ENCODE data around the gene PSMB2.

PSMB2 gene

DNA sequence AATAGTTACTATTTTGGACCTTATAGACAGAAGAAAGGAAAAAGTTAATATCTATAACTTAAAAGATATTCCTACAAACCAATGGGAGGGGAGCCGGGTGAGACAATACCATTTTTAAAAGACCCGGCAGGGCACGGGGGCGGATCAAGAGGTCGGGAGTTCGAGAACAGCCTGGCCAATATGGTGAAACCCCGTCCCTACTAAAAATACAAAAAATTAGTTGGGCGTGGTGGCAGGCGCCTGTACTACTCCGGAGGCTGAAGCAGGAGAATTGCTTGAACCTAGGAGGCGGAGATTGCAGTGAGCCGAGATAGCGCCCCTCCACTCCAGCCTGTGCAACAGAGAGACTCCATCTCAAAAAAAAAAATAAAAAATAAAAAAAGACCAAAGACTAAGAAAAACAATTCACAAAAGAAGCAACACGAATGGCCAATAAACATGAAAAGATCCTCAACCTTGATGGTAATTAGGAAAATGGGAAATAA is 1.2 kb upstream of the PSMB2 start:
- DNase-seq (ENCODE audit: low spot score), result no peak

DNA sequence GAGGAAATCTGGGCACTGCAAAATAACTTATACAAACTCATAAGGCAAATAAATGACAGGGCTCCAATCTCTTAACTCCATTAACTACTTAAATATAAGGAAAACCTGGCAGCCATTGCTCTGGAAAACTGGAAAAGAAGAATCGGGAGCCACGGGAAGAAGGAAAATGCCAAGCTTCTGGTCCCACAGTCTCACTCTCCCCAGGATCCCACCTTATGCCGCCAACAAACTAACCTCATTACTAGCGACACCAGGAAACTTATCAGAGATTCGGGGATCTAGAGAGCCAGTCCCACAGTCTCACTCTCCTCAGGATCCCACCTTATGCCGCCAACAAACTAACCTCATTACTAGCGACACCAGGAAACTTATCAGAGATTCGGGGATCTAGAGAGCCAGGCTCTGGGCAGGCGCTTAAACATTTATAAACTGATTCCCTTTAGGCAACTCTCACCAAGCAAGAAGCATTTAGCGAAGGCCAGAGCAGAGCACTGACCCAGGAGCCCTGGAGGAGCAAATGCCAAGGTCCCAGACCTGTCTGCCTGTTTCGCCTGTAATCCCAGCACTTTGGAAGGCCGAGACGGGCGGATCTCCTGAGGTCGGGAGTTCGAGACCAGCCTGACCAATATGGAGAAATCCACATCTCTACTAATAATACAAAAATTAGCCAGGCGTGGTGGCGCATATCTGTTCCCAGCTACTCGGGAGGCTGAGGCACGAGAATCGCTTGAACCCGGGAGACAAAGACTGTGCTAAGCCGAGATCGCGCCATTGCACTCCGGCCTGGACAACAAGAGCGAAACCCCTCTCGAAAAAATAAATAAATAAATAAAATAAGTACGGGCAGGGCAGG is 720 bp downstream of the PSMB2 start:
- DNase-seq (ENCODE audit: low spot score), result no peak

DNA sequence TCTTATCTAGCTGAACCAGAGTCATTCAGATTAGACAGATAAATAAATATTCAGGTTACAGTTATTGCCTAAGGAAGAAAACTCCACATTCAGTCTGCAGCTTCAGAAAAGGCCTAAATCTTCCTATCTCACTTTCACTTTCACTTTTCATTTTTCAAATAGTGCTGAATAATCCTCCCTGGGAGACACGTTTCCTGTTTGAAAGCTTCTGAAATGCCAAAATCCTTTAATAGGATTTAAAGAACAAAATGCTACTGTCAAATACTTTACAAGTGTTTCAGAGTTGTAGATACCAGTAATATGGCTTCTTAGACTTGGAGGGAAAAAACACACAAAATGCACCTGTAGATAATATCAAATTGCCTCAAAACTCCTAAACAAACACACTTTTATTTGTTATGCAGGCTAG is 3.9 kb downstream of the PSMB2 start:
- DNase-seq (ENCODE audit: low spot score), result peak; percentile 54

DNA sequence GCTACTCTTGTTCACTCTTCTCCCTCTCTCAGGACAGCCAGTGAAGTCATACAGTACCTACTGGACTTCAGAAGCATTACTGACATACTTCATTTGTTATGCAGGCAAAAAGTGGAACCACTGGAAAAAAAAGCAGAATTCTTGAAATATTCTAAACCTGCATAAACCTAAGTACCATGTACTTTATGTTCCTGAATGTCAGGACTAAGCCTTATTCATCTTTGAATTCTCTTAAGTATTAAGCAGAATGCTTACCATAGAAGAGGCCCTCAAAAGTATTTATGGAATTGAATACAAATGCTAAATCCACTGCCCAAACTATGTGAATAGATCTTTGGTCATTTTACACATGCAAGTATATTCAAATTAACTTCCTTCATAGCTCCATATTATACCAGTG is 7.8 kb downstream of the PSMB2 start:
- no peak for DNase-seq (ENCODE audit: low spot score)

DNA sequence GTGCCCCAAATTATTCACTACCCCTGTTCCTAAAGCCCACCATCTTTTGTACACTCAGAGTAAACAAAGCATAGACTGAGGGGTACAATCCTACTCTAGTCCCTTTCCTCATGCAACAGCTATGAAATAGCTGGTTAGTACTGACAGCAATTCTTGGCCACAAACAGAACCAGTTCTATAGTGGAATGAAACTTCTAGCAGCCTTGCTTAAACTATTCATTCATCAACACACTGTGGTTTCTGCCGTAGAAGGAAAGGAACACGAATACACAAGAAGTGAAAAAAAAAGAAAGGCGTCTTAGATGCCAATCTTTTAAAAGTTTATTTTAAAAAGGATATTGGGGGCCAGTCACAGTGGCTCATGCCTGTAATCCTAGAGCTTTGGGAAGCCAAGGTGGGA is 9.9 kb downstream of the PSMB2 start:
- DNase-seq (ENCODE audit: low spot score), result no peak

DNA sequence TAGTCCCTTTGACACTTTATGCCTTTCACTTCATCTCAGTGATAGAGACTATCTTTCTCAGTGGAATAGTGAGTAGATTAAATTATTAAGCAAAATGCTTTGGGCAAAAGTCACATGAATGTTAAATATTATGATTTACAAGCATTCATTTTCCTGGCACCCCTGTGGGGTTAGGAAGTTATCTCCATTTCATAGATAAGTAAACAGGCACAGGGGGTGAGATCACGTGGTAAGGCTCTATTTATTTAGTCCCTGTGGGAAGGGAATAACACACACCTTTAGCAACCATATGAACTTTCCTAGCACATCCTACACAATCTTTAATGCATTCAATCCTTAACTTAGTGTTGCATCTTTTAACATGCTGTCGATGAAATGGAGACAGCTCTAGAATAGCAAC is 12.3 kb downstream of the PSMB2 start:
- no peak for DNase-seq (ENCODE audit: low spot score)

DNA sequence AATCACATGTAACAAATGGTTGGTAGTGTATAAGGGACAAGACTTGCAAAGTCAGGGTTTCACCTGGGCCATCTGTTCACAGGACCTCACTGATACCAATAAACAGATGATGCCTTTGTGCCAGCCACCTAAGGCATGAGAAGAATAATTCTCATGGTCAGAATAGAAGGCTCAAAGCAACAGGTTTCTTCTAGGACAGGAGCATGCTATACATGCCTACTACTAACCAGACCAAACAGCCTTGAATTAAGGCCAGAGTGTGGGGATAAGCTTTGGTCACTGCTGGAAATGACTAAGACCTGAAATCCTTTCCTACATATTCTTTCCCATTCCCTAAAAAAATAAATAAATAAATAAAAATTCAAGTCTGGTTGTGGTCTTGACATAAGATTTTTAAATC is 17.5 kb downstream of the PSMB2 start:
- DNase-seq (ENCODE audit: low spot score), result no peak

DNA sequence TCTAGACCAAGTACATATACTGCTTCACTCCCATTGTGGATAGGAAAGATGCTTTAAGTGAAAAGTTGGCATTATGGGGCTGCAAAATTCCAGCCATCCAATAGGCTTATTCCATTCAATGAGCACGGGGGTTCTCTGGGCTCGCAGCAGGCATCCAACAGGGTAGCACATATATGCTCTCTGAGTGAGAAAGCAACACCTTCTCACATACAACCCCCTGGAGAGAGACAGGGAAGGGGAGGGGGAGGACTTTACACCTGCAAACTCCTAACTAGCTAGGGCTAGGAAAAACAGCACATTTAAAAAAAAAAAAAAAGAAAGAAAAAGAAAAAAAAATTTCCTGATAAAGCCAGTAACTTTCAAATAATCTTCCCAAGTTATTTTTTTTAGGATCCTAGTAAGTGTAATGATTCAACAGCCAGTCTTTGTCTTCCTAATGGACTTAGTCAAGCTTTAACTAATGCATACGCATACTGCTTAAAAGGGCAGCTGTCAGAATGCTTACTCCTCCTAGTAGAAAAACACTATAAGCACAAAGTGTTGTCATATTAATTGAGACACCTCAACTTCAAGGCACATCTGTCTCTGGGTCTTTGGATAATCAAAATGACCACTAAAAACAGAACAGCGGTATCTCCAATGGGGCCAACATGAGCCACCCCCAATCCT is 18.7 kb downstream of the PSMB2 start:
- DNase-seq (ENCODE audit: low spot score), result no peak

DNA sequence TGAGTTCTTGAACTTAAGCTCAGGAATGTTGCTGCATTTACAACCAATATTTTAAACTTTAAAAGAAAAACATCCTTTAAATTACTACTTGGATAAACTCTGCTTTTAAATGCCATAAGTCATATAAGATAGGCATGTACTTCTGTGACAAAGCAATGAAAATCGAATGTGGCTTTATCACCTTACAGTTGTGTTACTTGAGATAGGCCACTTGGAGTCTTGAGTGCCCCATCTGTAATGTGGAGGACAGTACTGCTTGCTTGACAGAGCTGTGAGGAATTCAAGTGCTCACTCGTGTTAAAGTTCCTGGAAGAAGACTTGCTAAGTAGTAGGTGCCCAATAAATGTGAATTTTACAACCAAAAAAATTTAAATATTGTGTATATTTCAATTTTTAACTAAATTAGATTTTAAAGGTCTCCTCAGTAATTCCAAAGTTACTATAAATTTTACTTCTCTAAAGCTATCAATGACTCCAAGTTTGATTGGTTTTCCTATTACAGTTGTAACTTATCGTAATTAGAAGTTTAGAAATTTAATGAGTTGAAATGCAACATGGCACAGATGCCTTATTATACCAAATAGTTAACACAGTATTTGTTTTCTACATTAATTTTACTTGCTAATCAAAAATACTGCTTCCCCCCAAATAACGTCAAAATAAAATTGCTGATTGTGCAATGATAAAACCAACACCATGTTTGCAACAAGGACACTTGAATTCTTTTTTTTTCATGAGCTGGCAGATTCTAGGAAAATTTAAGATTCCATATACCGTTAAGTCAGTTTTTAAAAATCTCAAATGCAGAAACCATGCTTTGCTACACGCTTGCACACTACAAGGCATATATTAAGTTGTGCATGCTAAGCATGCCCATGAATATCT is 21.8 kb downstream of the PSMB2 start:
- DNase-seq (ENCODE audit: low spot score), result no peak

DNA sequence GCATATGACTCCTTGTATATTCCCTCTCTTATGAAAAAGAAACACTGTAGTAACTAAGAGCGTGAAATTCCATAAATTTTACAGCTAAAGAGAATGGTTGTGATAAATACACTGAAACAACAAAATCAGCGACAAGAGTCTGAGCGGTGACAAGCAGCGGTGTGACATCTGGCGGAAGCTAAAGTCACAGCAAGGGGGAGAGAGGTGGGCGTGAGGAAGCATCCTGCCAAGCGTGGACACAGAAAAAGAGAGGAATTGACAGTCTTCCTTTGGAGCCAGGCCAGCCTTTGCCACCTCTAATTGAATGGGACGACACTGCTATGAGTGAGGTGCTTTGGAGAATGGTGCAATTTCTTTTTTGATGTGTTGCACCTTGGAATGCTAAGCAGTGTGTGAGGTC is 25.9 kb downstream of the PSMB2 start:
- no peak for DNase-seq (ENCODE audit: low spot score)

DNA sequence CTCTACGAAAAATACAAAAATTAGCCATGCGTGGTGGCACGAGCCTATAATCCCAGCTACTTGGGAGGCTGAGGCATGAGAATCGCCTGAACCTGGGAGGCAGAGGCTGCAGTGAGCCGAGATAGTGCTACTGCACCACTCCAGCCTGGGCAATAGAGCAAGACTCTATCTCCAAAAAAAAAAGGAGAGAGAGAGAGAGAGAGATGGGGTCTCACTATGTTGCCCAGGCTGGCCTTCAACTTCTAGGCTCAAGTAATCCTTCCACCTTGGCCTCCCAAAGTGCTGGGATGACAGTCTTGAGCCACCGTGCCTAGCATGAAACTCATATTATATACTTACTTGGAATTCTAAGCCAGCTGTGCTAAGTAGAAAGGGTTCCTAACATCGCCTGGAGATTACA is 29.7 kb downstream of the PSMB2 start:
- DNase-seq (ENCODE audit: low spot score), result no peak

DNA sequence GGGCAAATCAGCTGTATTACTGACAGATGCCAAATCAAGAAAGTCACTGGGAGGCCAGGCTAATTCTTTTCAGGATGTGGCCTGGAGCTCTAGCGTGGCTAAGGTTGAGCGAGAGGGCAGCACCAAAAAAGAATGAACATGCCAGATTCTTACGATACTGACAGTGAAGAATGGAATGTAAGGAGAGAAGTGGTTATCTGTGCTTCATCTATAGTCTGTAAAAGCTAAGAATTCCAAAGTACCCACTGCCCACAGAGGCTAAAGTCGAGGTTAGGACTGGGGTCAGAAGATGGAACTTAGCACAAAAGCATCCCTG is 35.5 kb downstream of the PSMB2 start:
- DNase-seq (ENCODE audit: low spot score), result peak; percentile 69

DNA sequence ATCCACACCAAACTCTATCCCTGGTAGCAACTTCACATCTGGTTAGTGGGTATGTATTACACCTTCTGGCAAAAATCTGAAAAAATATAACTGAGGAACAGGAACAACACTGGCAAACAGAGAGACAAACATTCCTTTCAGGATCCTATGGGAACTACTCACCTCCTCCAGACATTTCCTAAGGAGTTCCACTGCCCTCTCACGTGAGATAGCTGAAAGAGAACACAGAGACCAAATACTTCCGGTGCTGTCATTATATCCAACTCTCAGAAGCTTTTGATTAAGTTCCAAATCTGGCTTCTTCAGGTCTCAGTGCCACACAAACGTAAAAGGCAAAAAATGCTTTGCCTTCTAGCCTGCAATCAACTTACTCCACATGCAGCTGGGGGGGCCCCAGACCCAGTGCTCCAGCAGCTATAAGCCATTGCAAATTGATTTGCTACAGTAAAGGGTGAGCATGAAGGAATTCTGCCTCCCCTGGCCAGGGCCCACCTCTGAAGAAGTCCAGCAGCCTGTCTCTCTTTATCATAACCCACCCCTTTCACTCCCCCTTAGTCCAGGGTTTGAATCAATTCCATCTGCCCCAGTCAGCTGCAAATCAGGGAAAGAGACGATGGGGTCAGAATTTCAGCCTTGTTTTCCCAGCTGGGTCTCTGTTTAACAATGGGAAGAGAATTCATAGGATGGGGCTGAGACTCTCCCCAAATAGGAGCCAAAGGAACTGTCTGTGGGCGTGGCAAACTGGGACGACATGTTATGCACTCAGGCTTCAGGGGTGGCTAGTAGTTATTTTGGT is 36.1 kb downstream of the PSMB2 start:
- DNase-seq (ENCODE audit: low spot score), result no peak

DNA sequence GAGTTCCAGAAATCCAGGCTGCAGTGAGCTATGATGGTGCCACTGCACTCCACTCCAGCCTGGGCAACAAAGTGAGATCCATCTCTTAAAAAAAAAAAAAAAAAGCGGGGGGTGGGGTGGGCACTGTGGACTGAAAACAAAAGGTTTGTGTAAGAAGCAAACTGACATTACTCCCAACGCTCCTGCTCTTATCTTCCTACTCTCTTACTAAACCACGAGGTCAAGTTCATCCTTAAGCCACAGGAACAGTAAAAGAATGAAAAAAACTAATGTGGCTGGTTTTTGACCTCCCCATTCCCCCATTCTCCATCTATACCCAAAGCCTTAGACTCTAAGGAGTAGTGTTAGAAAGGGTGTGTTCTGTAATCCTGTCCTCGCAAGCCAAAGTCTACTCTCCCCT is 37.4 kb downstream of the PSMB2 start:
- DNase-seq (ENCODE audit: low spot score), result no peak

DNA sequence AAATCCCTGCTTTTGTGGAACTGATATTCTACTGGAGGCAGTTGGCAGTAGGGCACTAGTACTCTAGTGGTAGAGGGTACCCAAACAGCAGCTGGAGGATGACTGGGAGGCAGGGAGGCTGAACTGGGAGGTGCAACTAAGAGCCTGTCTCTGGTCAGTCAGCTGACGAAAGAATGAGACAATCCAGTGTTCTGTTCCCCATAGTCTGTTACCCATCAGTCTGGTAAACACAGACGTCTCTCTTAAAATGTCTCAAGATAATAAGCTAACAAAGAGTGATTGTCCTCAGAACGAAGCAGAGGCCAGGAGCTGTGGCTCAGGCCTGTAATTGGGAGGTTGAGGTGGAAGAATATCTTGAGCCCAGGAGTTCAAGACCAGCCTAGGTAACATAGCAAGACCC is 37.9 kb downstream of the PSMB2 start:
- no peak for DNase-seq (ENCODE audit: low spot score)

DNA sequence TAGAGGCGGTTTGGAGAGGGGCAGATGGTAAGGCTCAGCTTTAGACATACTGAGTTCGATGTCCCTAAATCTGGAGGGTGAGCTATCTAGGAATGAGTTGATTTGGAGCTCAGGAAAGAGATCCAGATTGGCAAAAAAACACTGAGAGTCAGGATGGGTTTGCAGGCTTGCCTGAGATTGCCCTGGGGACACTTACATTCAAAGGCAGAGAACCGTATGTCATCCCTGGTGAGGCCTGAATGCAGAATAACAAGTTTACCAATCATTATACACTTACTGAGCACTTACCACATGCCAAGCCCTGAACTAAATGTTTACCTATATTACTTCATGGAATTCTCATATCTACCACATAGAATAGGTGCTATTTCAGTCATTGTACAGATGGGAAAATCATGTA is 40.7 kb downstream of the PSMB2 start:
- no peak for DNase-seq (ENCODE audit: low spot score)

DNA sequence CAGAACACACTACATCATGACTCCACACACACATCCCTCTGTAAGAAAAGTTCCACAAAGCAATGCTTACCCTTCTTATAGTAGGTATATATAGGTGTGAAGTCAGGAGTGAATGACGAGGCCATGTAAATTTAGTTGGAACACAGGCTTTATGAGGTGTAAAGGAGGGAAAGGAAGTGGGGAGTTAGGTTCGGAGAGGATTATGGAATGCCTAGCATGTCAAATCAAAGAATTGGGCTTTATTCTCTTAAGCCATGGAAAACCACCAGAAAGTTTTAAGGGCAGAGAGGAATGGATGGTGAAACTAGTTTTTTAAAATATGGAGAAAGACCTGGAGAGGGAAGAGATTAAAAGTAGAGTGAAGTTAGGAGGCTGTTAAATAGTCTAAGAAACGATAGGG is 41.9 kb downstream of the PSMB2 start:
- DNase-seq (ENCODE audit: low spot score), result no peak

DNA sequence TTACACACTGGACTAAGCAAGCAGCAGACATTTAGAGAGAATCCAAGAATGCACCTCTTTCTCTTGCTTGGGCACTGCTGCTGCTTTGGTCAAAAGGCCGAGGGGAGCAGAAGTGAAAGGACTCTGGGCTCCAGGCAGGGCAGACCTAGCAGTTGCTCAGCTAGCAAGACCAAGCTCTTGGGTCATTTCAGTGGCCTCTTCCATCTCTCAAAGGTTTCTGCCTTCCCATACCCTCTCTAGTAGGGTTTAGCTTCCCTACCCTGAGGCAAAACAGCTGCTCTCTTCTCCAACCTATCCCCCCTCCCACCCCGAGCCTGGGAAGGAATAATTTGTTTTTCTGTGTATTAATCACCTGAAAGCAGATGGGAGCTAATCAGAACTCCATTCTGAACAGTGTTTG is 42.4 kb downstream of the PSMB2 start:
- no peak for DNase-seq (ENCODE audit: low spot score)

DNA sequence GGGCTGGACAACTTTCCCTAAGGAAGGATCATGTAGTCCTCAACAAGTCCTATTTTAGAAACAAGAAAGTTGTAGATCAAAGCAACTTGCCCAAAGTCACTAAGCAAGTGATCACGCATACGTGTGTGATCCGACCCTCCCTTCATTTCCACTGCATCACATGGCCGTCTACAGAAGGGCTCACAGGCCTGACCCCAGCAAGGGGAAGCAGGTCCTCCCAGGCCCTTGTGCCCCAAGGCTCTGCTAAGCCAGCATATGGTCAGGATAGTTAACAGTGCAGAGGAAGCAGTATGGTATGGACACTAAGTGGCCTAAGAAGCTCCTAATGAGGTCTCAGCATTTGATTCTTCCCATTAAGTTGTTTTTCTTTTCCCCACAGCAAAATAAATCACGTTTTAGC is 43.5 kb downstream of the PSMB2 start:
- DNase-seq (ENCODE audit: low spot score), result no peak

DNA sequence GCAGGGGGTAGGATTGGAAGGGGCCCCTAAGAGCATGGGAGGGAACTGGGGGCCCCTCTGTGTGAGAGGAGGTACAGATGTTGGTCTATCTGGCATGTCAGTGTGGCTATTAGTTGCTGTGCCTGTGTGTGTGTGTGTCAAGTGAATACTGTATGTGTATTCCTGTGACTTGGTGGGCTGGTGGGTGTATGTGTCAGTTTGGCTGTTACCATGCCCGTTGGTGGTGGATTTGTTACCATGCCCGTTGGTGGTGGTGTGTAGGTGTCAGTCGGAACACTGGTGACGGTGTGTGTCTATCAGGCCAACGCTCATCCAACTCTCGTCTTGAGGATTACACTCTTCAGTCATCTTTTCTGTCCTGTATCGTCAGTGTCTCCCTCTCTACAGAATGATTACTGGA is 45.6 kb downstream of the PSMB2 start:
- DNase-seq (ENCODE audit: low spot score), result no peak

DNA sequence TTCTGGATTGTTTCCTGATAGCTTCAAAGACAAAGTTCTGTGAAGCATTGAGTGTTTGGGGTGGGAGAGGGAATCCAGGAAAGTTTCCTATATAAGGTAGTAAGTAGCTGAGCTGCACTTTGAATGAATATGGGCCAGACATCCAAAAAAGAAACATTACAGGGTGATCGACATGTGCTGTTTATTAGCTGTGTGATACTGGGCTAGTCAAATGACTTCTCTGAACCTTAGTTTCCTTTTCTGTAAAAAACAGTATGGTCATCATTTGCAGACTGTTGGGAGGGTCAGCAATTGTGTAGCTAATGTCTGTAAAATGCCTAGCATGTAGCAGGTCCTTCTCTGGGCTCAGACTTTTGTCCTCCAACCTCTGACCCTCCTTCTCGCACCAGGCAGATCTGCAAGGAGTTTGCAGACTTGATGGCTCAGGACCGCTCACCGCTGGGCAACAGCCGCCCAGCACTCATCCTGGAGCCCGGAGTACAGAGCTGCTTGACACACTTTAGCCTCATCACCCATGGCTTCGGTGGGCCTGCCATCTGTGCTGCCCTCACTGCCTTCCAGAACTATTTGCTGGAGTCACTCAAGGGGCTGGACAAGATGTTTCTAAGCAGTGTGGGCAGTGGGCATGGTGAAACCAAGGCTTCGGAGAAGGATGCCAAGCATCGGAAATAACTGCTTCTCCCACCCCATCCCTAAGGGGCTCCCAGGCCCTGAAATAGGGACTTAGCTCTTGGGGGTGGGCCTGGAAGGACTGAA is 47.1 kb downstream of the PSMB2 start:
- DNase-seq (ENCODE audit: low spot score), result no peak

All from GM03348 (cell line).